IPS-18a (cell line): Measurements from ENCODE around the gene DEAF1.

Source experiments
- H3K27ac ChIP-seq: one replicate; pipeline ENCODE4 v1.5.1; 2013; ENCODE audit warnings: low read length
- H3K27me3 ChIP-seq: one replicate; pipeline ENCODE4 v1.6.1; 2013; ENCODE audit warnings: mild to moderate bottlenecking, low read length; ENCODE audit not compliant: control insufficient read depth, insufficient read depth
- H3K36me3 ChIP-seq: one replicate; pipeline ENCODE4 v1.6.1; 2013; ENCODE audit warnings: low read depth, low read length; ENCODE audit not compliant: control insufficient read depth
- H3K4me1 ChIP-seq: one replicate; pipeline ENCODE4 v1.6.1; 2013; ENCODE audit warnings: low read depth, low read length; ENCODE audit not compliant: control insufficient read depth
- H3K4me3 ChIP-seq: one replicate; pipeline ENCODE4 v1.5.1; 2013; ENCODE audit warnings: low read length
- H3K9ac ChIP-seq: one replicate; pipeline ENCODE4 v1.6.1; 2013; ENCODE audit warnings: mild to moderate bottlenecking, low read length, moderate library complexity
- H3K9me3 ChIP-seq: one replicate; pipeline ENCODE4 v1.6.1; 2013; ENCODE audit warnings: low read depth, low read length; ENCODE audit not compliant: control insufficient read depth

Gene DEAF1

DNA sequence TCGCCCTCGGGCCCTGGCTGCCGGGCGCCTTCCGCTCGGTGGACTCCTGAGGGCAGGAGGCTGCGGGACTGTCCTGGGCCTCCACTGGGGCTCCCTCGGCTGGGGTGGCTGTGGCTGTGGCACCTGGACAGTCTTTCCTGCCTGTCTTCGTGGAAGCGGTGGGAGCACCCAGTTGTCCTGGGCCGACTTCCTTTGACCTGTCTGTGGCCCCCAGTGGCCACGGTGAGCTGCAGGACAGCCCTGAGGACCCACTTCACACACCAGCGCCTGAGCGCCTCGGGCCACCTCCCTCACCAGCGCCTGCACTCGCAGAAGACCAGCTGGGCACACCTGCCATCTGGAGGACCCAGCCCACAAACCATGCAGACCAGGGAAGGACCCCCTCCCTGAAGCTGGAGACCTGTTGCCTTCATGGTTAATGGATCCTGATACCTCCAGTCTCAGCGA, 9.2 kb upstream of the DEAF1 start:
- Histone ChIP-seq H3K36me3 (peaks cover 3% of the 10 kb centered on the region), H3K27me3 (peaks cover 8% of the 10 kb centered on the region), H3K27ac (no peak overlapping the region), H3K9me3 (no peaks in the 10 kb centered on the region), H3K4me1 (peaks cover 7% of the 10 kb centered on the region), H3K9ac (no peak overlapping the region), H3K4me3 (no peak overlapping the region)

DNA sequence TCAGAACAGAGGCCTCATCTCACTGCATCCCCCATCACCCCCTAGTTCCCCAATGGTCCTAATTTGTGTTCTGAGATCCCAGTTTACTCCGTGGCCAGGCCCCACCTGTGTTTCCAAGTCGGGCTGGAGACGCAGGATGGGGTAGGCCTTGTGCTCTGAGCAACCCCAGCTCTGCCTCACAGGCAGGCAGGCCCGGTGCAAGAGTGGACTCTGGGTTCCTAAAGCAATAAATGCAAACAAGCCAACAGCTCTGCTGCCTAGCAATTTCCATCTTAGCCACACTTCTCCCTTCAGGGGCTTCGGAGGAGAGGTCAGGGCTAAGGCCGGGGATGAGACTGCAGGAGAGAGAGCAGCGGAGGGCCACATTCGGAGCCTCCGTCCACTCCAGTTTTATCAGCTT, 8.5 kb upstream of the DEAF1 start:
- Histone ChIP-seq H3K27me3 (peaks cover 8% of the 10 kb centered on the region), H3K36me3 (peaks cover 3% of the 10 kb centered on the region), H3K4me3 (no peak overlapping the region), H3K4me1 (peaks cover 7% of the 10 kb centered on the region), H3K9me3 (no peaks in the 10 kb centered on the region), H3K9ac (no peak overlapping the region), H3K27ac (no peak overlapping the region)

DNA sequence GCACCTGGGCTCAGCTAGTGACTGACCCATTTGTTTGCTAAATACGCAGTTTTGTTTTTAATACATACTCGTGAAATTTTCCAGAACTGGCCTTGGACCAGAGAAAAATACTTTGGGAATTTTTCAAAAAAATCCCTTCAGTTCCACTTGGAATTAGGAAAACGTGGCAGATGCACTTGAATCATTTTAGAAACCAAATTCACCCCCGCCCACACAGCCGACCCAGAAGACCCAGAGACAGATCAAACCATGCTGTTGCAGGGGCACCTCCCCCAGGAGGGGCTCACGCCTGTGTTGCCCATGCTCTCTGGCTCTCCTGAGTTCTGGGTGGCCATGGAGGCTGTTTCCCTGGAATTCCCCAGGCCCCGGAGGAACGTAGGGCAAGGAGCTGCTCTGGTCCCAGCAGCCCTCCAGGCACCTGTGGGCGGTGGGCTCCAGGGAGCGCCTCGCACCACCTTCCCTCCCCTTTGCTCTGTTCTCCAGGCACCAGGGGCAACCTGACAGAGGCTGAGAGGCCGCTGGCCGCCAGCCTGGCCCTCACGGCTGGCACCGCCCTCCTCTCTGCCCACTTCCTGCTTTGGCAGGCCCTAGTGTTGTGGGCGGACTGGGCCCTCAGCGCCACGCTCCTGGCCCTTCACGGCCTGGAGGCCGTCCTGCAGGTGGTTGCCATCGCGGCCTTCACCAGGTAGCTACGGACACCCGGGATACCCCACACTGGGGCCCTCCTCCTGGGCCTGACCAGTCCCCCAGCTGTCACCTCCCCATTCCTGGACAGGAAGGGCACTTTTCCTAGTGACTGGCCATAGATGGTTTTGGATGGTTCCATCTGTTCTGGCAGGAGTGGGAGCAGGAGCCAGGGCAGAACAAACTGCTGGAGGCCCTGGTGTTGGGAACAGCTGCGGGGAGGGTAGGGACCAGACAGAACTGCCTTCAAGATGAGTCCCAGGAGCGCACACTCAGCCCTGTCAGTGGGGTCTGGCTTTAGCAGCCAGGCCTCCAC, 7.7 kb upstream of the DEAF1 start:
- H3K4me3 ChIP-seq = no peak overlapping the region
- H3K36me3 ChIP-seq = peaks cover 3% of the 10 kb centered on the region
- H3K9ac ChIP-seq = no peak overlapping the region
- H3K27ac ChIP-seq = no peak overlapping the region
- no peaks in the 10 kb centered on the region for H3K9me3 ChIP-seq
- H3K27me3 ChIP-seq = peaks cover 8% of the 10 kb centered on the region
- peaks cover 7% of the 10 kb centered on the region for H3K4me1 ChIP-seq

DNA sequence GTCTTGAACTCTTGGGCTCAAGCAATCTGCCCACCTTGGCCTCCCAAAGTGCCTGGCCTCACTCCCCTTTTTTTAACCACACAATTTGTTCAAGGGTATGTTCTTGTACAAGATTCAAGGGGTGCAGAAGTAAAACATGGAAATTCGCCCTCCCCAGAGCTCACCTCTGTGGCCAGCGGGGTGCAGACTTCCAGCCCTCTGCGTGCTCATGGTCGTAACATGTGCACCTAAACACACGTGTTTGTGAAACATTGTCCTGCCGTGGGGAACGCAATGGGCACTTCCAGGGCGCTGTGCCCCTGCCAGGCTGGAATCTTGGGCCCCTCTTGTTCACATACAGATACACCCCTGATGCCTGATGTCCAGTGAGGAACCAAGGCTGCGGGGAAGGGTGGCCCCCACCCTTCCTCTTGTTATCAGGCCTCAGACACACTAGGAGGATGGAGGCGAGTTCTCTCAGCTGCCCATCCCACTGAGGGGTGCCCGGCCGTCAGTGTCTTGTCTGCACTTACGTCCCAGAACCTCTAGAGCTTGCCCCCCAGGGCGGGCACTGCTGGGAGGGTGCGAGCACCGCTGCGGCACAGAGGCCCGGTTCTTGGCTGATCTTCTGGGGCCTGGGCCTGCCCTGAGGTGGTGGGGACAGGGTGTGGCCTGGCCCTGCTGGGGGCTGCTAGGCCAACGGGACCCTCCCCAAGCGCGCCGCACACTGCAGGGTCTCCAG, 6.9 kb upstream of the DEAF1 start:
- Histone ChIP-seq H3K4me1 (no peaks in the 10 kb centered on the region), H3K27ac (no peak overlapping the region), H3K27me3 (peaks cover 7% of the 10 kb centered on the region), H3K4me3 (no peak overlapping the region), H3K9ac (no peak overlapping the region), H3K9me3 (no peaks in the 10 kb centered on the region), H3K36me3 (peaks cover 3% of the 10 kb centered on the region)

DNA sequence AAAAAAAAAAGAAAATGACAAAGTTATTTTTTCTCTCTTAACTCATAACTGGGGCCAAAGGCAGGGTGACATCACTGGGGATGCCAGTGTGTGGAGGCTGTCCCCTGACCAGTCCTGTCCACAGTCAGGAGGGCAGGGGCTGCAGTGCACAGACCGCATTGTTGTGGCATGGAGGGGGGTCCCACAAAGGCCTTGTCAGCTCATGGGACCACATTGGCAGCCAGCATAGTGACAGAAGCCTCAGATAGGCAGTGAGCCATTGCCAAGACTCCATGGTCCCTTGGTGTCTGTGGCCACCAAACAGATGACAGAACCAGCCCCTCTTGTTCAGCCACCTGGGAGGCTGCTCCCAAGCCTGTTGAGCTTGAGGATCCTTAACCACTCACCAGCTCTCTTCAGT, 4.7 kb upstream of the DEAF1 start:
- Histone ChIP-seq H3K4me3 (no peak overlapping the region), H3K36me3 (peaks cover 3% of the 10 kb centered on the region), H3K27me3 (no peaks in the 10 kb centered on the region), H3K4me1 (no peaks in the 10 kb centered on the region), H3K9ac (no peak overlapping the region), H3K9me3 (no peaks in the 10 kb centered on the region), H3K27ac (no peak overlapping the region)

DNA sequence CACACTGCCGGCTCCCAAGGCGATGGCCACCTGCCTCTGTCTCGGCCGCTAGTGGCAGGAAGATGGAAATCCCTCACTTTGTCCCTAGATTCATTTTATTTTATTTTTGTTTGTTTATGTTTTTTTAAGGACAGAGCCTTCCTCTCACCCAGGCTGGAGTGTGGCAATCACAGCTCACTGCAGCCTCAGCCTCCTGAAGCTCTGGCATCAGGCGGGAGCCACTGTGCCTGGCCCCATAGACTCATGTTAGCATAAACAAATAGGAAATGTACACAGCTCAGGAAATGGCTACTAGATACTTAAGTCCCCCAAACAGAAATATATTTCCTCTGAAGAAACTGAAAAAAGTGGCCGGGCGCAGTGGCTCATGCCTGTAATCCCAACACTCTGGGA, 4.1 kb upstream of the DEAF1 start:
- Histone ChIP-seq H3K9ac (no peak overlapping the region), H3K27me3 (no peaks in the 10 kb centered on the region), H3K36me3 (peaks cover 3% of the 10 kb centered on the region), H3K9me3 (no peaks in the 10 kb centered on the region), H3K27ac (no peak overlapping the region), H3K4me3 (no peak overlapping the region), H3K4me1 (no peaks in the 10 kb centered on the region)

DNA sequence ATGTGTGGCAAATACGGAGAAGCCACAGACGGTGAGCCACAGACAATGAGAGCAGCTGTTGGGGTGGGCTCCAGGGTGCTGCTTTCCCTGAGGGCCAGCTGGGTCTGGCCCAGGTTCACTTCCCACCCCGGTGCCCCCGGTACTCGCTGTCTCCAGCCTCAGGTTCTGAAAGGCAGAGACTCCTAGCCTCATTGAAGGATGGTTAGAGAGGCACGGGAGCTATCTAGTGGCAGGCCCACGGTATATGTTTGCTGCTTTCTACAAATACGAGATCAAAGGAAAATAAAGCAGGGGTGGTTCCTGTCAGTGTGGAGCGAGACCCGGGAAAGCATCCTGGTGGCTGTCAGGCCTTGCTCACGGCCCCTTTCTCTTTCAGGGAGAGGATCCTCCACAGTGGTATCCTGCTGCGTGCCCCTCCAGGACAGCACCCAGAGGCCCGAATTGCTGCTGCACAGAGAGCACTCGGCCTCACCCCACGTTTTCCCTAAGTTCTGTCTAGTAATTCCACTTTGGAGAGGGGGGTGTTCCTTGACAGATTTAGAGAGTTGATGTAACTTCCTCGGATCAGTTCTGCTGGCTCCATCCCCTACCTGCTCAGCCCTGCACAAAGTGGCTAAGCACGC, 3.6 kb upstream of the DEAF1 start:
- Histone ChIP-seq H3K27ac (no peak overlapping the region), H3K36me3 (peaks cover 3% of the 10 kb centered on the region), H3K9ac (no peak overlapping the region)

DNA sequence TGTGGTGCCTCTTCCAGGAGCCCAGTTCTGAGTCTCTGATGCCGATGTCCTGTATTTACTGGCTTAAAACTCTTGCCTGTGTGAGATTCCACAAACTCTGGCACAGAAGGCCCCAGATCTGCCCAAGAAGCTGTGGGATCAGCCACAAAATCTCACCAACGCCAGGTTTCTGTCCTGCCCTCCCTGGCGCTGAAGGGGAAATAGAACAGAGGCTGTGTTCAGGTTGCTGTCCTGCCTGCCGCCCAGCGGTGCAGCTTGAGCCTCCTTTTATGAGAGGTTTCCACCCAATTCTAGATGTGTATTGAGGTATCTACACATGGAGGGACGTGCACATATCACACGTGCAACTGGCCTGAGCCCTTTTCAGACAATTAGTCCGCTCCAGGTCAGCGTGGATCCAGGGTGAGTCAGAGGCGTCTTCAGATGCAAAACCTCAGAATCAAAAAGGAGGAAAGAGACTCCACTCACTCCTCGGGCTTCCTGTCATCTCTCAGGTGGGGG, 2.8 kb upstream of the DEAF1 start:
- peaks cover 3% of the 10 kb centered on the region for H3K36me3 ChIP-seq
- H3K9ac ChIP-seq = no peak overlapping the region
- H3K27me3 ChIP-seq = no peaks in the 10 kb centered on the region
- H3K4me3 ChIP-seq = no peak overlapping the region
- H3K9me3 ChIP-seq = no peaks in the 10 kb centered on the region
- no peaks in the 10 kb centered on the region for H3K4me1 ChIP-seq
- H3K27ac ChIP-seq = no peak overlapping the region

More for the DNA sequence above, 3.6 kb upstream of the DEAF1 start:
- Histone ChIP-seq H3K4me3 (no peak overlapping the region), H3K9me3 (no peaks in the 10 kb centered on the region), H3K27me3 (no peaks in the 10 kb centered on the region), H3K4me1 (no peaks in the 10 kb centered on the region)

DNA sequence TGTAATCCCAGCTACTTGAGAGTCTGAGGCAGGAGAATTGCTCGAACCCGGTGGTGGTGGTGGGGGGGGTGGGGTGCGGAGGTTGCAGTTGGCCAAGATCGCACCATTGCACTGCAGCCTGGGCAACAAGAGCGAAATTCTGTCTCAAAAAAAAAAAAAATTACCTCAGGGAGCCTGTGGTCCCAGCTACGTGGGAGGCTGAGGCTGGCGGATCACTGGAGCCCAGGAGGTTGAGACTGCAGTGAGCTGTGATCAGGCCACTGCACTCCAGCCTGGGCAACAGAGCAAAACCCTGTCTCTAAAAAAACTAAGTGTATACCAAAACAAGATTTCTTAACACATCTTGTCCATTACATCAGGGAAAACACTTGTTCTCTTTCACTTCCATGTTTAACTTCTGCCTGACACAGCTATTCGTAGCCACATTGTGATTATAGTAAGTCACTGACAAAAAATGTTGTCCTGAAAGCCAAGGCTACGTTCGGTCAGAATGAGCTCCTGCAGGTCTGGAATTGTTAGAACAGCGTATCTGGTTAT, 2.0 kb upstream of the DEAF1 start:
- Histone ChIP-seq H3K36me3 (peaks cover 3% of the 10 kb centered on the region), H3K9ac (no peak overlapping the region), H3K27ac (no peak overlapping the region)

DNA sequence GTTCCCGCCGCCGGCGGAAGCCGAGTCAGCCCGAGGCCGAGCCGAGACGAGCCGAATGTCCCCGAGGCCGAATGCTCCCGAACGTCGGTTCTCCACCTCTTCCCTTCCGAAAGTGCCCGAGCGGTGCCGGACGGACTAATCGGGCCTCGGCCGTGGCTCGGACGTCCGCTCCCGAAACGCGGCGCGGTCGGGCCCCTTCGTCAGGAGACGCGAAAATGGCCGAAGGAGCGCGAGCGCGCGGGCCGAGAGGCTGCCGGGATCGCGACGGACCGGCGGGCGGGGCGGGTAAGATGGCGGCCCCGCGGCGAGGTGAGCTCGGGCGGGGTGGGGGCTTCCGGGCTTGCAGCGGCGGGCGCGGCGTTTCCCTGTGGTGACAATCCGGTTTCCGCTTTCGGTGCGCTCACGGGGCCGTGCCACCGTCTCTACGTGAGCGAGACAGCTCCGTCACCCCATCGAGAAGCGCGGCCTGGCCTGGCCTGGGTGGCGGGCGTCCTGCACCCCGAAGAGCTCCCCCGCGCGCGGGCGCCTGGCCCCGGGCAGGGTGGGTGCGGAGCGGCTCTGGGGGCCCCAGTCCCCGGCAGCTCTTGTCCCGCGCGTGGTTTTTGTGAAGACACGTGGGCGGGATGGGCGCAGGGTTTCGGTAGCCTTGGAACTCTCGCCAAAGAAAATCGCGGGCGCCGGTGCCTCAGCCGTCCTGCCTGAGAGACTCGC, 671 bp upstream of the DEAF1 start, which contains the start of gene TMEM80:
Gene TMEM80, plus strand, starts transcription at position 279 of the 711 bp plus-strand sequence. Its CDS starts 12 bp downstream, at position 291.
- peak within 1 kb of the TSS; percentile 88 for H3K4me3 ChIP-seq
- H3K9ac ChIP-seq = peak within 1 kb of the TSS; percentile 93
- H3K27ac ChIP-seq = peak within 1 kb of the TSS; percentile 92
- peaks cover 3% of the 10 kb centered on the region for H3K36me3 ChIP-seq
- H3K4me1 ChIP-seq = no peaks in the 10 kb centered on the region
- no peaks in the 10 kb centered on the region for H3K27me3 ChIP-seq
- H3K9me3 ChIP-seq = no peaks in the 10 kb centered on the region

More for the DNA sequence above, 2.0 kb upstream of the DEAF1 start:
- Histone ChIP-seq H3K9me3 (no peaks in the 10 kb centered on the region), H3K4me3 (no peak overlapping the region), H3K27me3 (no peaks in the 10 kb centered on the region), H3K4me1 (no peaks in the 10 kb centered on the region)
